T-helper 9 cell (primary cell): ENCODE data around the gene HDAC9.
"Not testable (repeated sequence)": the region's sequence is repeated elsewhere in the genome, so short reads cannot be mapped to it uniquely, and the experiment has no call there.

Experiments
- DNase-seq: peaks from one replicate; pipeline ENCODE4 v3.0.0-alpha.2; 2020

The HDAC9 gene

DNA sequence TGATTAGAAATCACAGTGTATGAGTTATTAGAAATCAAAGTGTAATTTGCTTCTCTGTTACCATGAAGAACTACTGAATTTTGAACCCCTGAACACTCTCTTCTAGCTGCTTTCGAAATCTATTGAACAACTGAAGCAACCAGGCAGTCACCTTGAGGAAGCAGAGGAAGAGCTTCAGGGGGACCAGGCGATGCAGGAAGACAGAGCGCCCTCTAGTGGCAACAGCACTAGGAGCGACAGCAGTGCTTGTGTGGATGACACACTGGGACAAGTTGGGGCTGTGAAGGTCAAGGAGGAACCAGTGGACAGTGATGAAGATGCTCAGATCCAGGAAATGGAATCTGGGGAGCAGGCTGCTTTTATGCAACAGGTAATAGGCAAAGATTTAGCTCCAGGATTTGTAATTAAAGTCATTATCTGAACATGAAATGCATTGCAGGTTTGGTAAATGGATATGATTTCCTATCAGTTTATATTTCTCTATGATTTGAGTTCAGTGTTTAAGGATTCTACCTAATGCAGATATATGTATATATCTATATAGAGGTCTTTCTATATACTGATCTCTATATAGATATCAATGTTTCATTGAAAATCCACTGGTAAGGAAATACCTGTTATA lies 170.7 kb downstream of the HDAC9 start:
- peak; percentile 55 for DNase-seq

DNA sequence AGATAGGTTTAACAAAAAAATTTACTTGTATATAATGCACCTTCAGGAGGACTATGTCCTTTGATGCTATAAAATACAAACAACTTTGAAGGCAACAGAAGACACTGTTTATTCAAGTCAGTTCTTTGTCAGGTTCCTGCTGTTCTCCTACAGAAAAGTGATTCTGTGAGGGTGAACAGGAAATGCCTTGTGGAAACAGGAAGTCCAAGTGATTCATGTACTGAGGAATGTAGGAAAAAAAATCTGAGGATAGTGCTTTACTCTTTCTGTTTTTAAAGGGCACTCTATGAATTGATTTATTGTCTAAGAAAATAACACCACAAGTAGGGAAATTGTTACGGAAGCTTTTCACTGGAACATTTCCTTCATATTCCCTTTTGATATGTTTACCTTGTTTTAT lies 171.9 kb downstream of the HDAC9 start:
- no peak for DNase-seq

DNA sequence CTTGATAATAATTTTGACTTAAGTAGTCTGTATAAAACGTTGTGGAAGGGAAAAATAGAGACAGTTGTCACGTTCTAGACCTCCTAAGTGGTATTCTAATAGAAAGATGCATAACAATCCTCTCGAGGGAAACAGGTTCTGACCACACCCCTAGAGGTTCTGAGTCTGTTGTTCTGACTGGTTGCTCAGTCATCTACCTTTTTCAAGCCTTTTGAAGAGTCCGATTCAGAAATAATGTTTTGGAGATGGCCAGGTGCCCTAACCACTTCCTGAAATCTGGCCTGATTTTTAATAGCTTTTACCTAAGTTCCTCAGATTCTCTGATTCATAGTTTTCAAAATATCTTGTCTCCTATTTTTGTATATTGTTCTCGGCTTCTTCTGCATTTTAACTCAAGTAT lies 175.6 kb downstream of the HDAC9 start:
- DNase-seq, result no peak

GRCh38 chr7:18675579-18675978 lies 180.0 kb downstream of the HDAC9 start:
- DNase-seq, result no peak

DNA sequence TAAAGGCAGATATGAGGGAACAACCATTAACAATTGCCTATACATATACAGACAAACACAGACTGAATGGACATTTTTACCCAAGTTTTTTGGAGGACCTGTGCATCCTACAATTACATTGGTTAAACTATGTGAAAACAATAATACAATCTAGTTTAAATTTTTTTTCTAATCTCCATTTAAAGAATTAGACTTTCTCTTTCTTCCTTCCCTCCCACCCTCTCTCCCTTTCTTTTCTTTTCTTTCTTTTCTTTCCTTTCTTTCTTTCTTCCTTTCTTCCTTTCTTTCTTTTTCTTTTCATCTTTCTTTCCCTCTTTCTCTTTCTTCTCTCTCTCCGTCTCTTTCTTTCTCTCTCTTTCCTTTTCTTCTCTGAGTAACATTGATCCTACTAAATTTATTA lies 183.7 kb downstream of the HDAC9 start:
- no peak for DNase-seq

GRCh38 chr7:18680576-18680975 lies 185.0 kb downstream of the HDAC9 start:
- DNase-seq, result no peak

DNA sequence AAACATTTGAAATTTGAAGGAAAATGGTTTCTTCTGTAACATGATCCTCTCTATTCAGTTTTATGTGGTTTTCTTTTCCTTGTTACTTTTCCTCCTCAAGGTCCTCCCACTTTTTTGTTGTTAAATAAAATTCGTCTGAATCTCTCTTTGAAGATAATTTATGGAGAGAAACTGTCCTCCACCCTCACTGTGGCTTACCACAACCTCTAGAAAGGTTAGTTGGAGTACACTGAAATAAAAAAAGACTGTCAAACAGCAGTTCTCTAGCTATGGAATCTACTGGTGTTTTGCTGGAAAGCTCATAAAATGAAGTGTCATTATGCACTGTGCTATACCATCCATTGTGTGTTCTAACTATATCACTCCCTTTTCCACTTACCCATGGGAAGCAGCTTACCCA lies 189.4 kb downstream of the HDAC9 start:
- DNase-seq, result no peak

- DNase-seq, result no peak
Measured at GRCh38 chr7:18685971-18686370, 190.4 kb downstream of the HDAC9 start.

- DNase-seq, result no peak
Measured at GRCh38 chr7:18689551-18689950, 194.0 kb downstream of the HDAC9 start.

- no peak for DNase-seq
Measured at GRCh38 chr7:18693406-18693805, 197.9 kb downstream of the HDAC9 start.

GRCh38 chr7:18693816-18694215 lies 198.3 kb downstream of the HDAC9 start:
- DNase-seq, result no peak

- DNase-seq, result no peak
Measured at GRCh38 chr7:18694484-18694883, 198.9 kb downstream of the HDAC9 start.

DNA sequence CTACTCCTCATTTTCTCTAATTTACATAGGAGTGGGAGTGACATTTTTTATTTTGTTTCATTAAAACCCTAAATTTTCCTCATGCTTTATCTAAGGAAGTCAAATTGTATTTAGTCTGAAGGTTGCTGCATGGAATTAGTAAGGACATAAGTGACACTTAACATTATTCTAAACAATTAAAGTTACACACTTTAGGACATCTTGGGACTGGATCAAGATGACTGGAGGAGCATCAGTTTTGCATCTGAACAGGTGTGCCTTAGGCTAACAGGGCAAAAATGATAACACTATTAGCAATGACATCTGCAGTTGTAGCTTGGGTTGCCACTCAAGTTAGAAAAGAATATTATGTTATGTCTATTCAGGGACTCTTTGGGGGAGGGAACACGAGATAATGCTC lies 199.4 kb downstream of the HDAC9 start:
- no peak for DNase-seq

- DNase-seq, result no peak
Measured at GRCh38 chr7:18698258-18698734, 202.7 kb downstream of the HDAC9 start.

GRCh38 chr7:18700147-18700546 lies 204.6 kb downstream of the HDAC9 start:
- no peak for DNase-seq

- no peak for DNase-seq
Measured at GRCh38 chr7:18702071-18702829, 206.7 kb downstream of the HDAC9 start.

GRCh38 chr7:18703685-18704084 lies 208.1 kb downstream of the HDAC9 start:
- DNase-seq, result no peak

GRCh38 chr7:18706670-18707069 lies 211.1 kb downstream of the HDAC9 start:
- DNase-seq, result no peak

- DNase-seq, result no peak
Measured at GRCh38 chr7:18708204-18708603, 212.7 kb downstream of the HDAC9 start.

GRCh38 chr7:18715988-18716387 lies 220.4 kb downstream of the HDAC9 start:
- DNase-seq, result no peak

DNA sequence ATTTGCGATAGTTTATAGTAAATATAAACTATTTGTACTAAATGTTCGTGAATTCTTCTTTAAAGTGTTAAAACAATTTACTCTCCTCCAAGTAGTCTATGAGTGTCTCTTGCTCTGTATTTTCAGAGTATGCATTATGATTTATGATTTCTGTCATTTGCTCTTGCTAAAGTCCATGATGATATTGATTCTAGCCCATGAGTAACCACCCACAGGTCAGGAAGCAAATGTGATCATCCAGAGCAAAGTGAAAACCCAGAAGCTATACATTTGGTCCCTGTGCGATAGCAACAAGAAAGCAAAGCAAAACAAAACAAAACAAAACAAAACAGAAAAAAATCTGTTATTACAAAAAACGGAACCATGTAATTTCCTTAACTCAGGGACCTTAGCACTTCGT lies 225.9 kb downstream of the HDAC9 start:
- DNase-seq, result no peak

- no peak for DNase-seq
Measured at GRCh38 chr7:18724318-18724717, 228.8 kb downstream of the HDAC9 start.

- no peak for DNase-seq
Measured at GRCh38 chr7:18727115-18727870, 231.7 kb downstream of the HDAC9 start.

DNA sequence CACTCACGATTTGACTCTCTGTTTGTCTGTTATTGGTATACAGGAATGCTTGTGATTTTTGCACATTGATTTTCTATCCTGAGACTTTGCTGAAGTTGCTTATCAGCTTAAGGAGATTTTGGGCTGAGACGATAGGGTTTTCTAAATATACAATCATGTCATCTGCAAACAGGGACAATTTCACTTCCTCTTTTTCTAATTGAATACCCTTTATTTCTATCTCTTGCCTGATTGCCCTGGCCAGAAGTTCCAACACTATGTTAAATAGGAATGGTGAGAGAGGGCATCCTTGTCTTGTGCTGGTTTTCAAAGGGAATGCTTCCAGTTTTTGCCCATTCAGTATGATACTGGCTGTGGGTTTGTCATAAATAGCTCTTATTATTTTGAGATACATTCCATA lies 240.5 kb downstream of the HDAC9 start:
- not testable (repeated sequence) for DNase-seq
